ENCODE data around the gene PLCB2. TPM values are rescaled to one million over a fixed set of nuclear protein-coding genes. Genes with fewer than 3 reads are reported as not detected.

PLCB2 gene
- polyA plus RNA-seq, 1 donor from 2014 or later = 7.4 TPM

DNA sequence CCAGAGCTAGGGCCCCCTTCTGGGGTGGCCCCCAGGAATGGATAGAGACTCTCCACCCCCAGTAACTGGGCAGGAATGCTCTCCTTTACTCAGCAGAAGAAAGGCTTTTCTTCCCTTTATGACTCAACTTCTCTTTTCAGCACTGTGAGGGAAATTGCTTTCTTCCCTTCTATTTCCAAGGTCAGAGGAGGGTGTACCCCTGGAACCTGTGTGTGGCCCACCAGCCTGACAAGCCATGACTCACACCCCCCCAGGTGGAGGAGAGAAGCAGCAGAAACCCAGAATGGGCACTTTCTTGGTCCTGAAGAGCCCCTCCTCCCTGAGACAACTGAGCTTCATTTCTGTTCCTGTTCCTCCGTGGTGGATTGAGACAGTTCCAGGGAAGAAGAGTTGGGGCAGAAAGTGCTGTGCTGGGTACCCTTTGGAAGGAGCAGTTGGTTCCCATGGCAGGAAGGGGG is 22.2 kb downstream of the PLCB2 start:
- Histone ChIP-seq H3K27ac (ENCODE audit: low read length) (no peak overlapping the region), H3K27me3 (ENCODE audit: insufficient read depth, low read depth, low read length) (peaks cover 37% of the 10 kb centered on the region)

DNA sequence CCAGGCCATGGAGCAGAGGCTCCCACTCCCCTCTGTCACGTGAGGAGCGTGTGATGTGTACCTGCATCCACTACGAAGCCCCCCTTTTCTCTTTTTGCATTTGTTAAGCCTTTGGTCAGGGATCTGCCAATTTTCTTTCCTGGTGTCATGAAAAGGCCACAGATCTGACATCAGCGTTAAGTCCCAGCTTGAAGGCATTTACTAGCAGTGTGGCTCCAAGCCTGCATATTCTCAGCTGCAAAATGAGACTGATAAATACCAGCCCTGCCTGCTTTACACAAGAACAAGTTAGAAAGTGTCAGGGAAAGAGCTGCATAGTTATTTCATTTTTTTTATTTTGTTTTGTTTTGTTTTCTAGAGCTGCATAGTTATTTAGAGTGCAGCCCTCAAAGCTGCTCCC is 22.6 kb downstream of the PLCB2 start:
- H3K36me3 ChIP-seq (ENCODE audit: insufficient read depth, low read length) = no peaks in the 10 kb centered on the region
- H3K4me2 ChIP-seq (ENCODE audit: low read length) = no peak overlapping the region
- H3K9me2 ChIP-seq (ENCODE audit: insufficient read depth, low read length) = no peaks in the 10 kb centered on the region
- no peaks in the 10 kb centered on the region for H3K9me3 ChIP-seq (ENCODE audit: low read length)
- H3K4me3 ChIP-seq (ENCODE audit: low read length) = no peak overlapping the region
- no peak overlapping the region for H2AFZ ChIP-seq (ENCODE audit: low read depth, low read length)
- no peaks in the 10 kb centered on the region for H4K20me1 ChIP-seq (ENCODE audit: insufficient read depth)
- peak overlapping the region; percentile 26 for H3K9ac ChIP-seq (ENCODE audit: low read length)
- no peaks in the 10 kb centered on the region for H3F3A ChIP-seq (ENCODE audit: insufficient read depth, low read length, poor library complexity, severe bottlenecking)
- H3K27me3 ChIP-seq (ENCODE audit: insufficient read depth, low read depth, low read length) = peaks cover 42% of the 10 kb centered on the region
- no peaks in the 10 kb centered on the region for H3K79me2 ChIP-seq (replicated peaks; ENCODE audit: insufficient read depth, low read length)
- H3K27ac ChIP-seq (ENCODE audit: low read length) = no peak overlapping the region
- TF ChIP-seq, protein P1, sequence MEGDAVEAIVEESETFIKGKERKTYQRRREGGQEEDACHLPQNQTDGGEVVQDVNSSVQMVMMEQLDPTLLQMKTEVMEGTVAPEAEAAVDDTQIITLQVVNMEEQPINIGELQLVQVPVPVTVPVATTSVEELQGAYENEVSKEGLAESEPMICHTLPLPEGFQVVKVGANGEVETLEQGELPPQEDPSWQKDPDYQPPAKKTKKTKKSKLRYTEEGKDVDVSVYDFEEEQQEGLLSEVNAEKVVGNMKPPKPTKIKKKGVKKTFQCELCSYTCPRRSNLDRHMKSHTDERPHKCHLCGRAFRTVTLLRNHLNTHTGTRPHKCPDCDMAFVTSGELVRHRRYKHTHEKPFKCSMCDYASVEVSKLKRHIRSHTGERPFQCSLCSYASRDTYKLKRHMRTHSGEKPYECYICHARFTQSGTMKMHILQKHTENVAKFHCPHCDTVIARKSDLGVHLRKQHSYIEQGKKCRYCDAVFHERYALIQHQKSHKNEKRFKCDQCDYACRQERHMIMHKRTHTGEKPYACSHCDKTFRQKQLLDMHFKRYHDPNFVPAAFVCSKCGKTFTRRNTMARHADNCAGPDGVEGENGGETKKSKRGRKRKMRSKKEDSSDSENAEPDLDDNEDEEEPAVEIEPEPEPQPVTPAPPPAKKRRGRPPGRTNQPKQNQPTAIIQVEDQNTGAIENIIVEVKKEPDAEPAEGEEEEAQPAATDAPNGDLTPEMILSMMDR (IDR thresholded peaks at IDR 0.05; ENCODE audit: poor library complexity, severe bottlenecking) = no peak

More for the DNA sequence above, 22.2 kb downstream of the PLCB2 start:
- Histone ChIP-seq H2AFZ (ENCODE audit: low read depth, low read length) (no peak overlapping the region), H4K20me1 (ENCODE audit: insufficient read depth) (no peaks in the 10 kb centered on the region), H3K9me3 (ENCODE audit: low read length) (no peaks in the 10 kb centered on the region), H3K79me2 (replicated peaks; ENCODE audit: insufficient read depth, low read length) (no peaks in the 10 kb centered on the region), H3K4me2 (ENCODE audit: low read length) (no peak overlapping the region), H3K36me3 (ENCODE audit: insufficient read depth, low read length) (no peaks in the 10 kb centered on the region), H3K9me2 (ENCODE audit: insufficient read depth, low read length) (no peaks in the 10 kb centered on the region), H3K4me3 (ENCODE audit: low read length) (peak overlapping the region; percentile 6), H3F3A (ENCODE audit: insufficient read depth, low read length, poor library complexity, severe bottlenecking) (no peaks in the 10 kb centered on the region), H3K9ac (ENCODE audit: low read length) (peak overlapping the region; percentile 3)
- TF ChIP-seq SMC3 (conservative IDR thresholded peaks at IDR 0.05; ENCODE audit: poor library complexity) (no peak), EZH2 (IDR thresholded peaks at IDR 0.05; ENCODE audit: borderline replicate concordance, insufficient read depth, low read length, poor library complexity, severe bottlenecking) (no peak), RAD21 (conservative IDR thresholded peaks at IDR 0.05) (no peak), POLR2AphosphoS5 (IDR thresholded peaks at IDR 0.05) (no peak), TAF1 (IDR thresholded peaks at IDR 0.05; ENCODE audit: low read depth) (no peak), EP300 (conservative IDR thresholded peaks at IDR 0.05; ENCODE audit: poor library complexity, severe bottlenecking) (no peak), MXI1 (conservative IDR thresholded peaks at IDR 0.05; ENCODE audit: poor library complexity, severe bottlenecking) (no peak)
- TF ChIP-seq, protein P2, sequence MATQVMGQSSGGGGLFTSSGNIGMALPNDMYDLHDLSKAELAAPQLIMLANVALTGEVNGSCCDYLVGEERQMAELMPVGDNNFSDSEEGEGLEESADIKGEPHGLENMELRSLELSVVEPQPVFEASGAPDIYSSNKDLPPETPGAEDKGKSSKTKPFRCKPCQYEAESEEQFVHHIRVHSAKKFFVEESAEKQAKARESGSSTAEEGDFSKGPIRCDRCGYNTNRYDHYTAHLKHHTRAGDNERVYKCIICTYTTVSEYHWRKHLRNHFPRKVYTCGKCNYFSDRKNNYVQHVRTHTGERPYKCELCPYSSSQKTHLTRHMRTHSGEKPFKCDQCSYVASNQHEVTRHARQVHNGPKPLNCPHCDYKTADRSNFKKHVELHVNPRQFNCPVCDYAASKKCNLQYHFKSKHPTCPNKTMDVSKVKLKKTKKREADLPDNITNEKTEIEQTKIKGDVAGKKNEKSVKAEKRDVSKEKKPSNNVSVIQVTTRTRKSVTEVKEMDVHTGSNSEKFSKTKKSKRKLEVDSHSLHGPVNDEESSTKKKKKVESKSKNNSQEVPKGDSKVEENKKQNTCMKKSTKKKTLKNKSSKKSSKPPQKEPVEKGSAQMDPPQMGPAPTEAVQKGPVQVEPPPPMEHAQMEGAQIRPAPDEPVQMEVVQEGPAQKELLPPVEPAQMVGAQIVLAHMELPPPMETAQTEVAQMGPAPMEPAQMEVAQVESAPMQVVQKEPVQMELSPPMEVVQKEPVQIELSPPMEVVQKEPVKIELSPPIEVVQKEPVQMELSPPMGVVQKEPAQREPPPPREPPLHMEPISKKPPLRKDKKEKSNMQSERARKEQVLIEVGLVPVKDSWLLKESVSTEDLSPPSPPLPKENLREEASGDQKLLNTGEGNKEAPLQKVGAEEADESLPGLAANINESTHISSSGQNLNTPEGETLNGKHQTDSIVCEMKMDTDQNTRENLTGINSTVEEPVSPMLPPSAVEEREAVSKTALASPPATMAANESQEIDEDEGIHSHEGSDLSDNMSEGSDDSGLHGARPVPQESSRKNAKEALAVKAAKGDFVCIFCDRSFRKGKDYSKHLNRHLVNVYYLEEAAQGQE (IDR thresholded peaks at IDR 0.05; ENCODE audit: borderline replicate concordance) = no peak
- TF ChIP-seq, protein P1 (IDR thresholded peaks at IDR 0.05; ENCODE audit: poor library complexity, severe bottlenecking) = no peak
